SK-N-MC (cell line): ENCODE measurements around the gene NCKAP5.

Experiments
- DNase-seq: peaks from one replicate; pipeline ENCODE4 v3.0.0-alpha.2; 2011; ENCODE audit warnings: low read depth, low spot score
- H3K27ac ChIP-seq: fragments of 200-600 bp; sonication (generic); 2 replicates; pipeline ENCODE4 v1.5.1; 2016; ENCODE audit warnings: mixed run types
- H3K36me3 ChIP-seq: fragments of 200-600 bp; sonication (generic); 2 replicates; pipeline ENCODE4 v1.6.1; 2017; ENCODE audit warnings: antibody characterized with exemption, low read length, mixed read lengths; ENCODE audit not compliant: insufficient read depth
- H3K4me3 ChIP-seq: fragments of 200-600 bp; sonication (generic); 2 replicates; pipeline ENCODE4 v1.5.1; 2016
- H3K9ac ChIP-seq: fragments of 200-600 bp; sonication (generic); 2 replicates; pipeline ENCODE4 v1.8.0; 2017; ENCODE audit warnings: mixed run types, mixed read lengths; ENCODE audit not compliant: insufficient read length
- H3K9me3 ChIP-seq: fragments of 200-600 bp; sonication (generic); 2 replicates; pipeline ENCODE4 v1.6.1; 2017; ENCODE audit warnings: low read depth, mild to moderate bottlenecking, antibody characterized with exemption, low read length, moderate library complexity, mixed read lengths
- EZH2 ChIP-seq: fragments of 200-600 bp; sonication (generic); IDR thresholded peaks from one replicate; pipeline ENCODE4 v1.6.1; 2017; ENCODE audit warnings: antibody characterized with exemption
- FOXP2 ChIP-seq: optimal IDR thresholded peaks from 2 replicates; pipeline ENCODE3; 2011; ENCODE audit warnings: mild to moderate bottlenecking, moderate library complexity; ENCODE audit not compliant: insufficient read depth; ENCODE audit errors: extremely low read length, control extremely low read depth
- POLR2AphosphoS5 ChIP-seq: IDR thresholded peaks from 2 replicates; pipeline ENCODE4 v1.6.1; 2012; ENCODE audit warnings: mild to moderate bottlenecking, low read depth, low read length, borderline replicate concordance

NCKAP5 gene

DNA sequence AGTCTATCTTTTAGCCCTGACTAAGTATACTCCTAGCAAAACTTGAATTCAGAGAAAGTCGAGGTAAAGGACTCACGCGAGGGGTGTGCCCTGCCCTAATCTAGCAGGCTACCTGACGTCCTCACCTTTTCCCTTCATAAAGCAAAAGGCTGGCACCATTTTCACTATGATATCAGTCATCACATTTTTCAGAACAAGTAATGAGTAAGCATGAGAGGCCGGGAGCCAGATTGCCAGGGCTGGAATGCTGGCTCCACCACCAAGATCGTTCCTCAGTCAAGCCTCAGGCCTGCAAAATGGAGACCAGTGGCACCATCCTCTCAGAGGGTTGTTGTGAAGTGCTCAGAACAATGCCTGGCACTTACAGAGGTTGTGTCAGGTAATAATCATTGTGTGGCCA lies 18.7 kb upstream of the NCKAP5 start:
- Histone ChIP-seq H3K36me3 (no peaks in the 10 kb centered on the region), H3K9ac (no peak overlapping the region), H3K27ac (no peak overlapping the region), H3K9me3 (no peaks in the 10 kb centered on the region), H3K4me3 (no peak overlapping the region)
- DNase-seq = no peak
- TF ChIP-seq POLR2AphosphoS5 (no peak), FOXP2 (no peak), EZH2 (no peak)

- Histone ChIP-seq H3K4me3 (no peak overlapping the region), H3K9ac (no peak overlapping the region), H3K27ac (no peak overlapping the region), H3K9me3 (no peaks in the 10 kb centered on the region), H3K36me3 (no peaks in the 10 kb centered on the region)
- TF ChIP-seq FOXP2 = no peak
- TF ChIP-seq EZH2 = no peak
- no peak for TF ChIP-seq POLR2AphosphoS5
- no peak for DNase-seq
Observed at GRCh38 chr2:133581010-133581760, 12.9 kb upstream of the NCKAP5 start.

- no peaks in the 10 kb centered on the region for H3K36me3 ChIP-seq
- H3K9me3 ChIP-seq = no peaks in the 10 kb centered on the region
- H3K9ac ChIP-seq = no peak overlapping the region
- no peak for DNase-seq
- no peak overlapping the region for H3K4me3 ChIP-seq
- no peak for TF ChIP-seq POLR2AphosphoS5
- no peak for TF ChIP-seq FOXP2
- TF ChIP-seq EZH2 = no peak
- no peak overlapping the region for H3K27ac ChIP-seq
Observed at GRCh38 chr2:133579274-133579673, 11.0 kb upstream of the NCKAP5 start.

GRCh38 chr2:133576714-133577113 lies 8.5 kb upstream of the NCKAP5 start:
- Histone ChIP-seq H3K27ac (no peak overlapping the region), H3K9ac (no peak overlapping the region), H3K36me3 (no peaks in the 10 kb centered on the region), H3K4me3 (no peak overlapping the region), H3K9me3 (no peaks in the 10 kb centered on the region)
- TF ChIP-seq EZH2 = no peak
- TF ChIP-seq FOXP2 = no peak
- no peak for TF ChIP-seq POLR2AphosphoS5
- no peak for DNase-seq

GRCh38 chr2:133574620-133575019 lies 6.4 kb upstream of the NCKAP5 start:
- no peak overlapping the region for H3K9ac ChIP-seq
- DNase-seq = no peak
- H3K9me3 ChIP-seq = no peaks in the 10 kb centered on the region
- TF ChIP-seq FOXP2 (no peak), EZH2 (no peak), POLR2AphosphoS5 (no peak)
- no peaks in the 10 kb centered on the region for H3K36me3 ChIP-seq
- H3K27ac ChIP-seq = no peak overlapping the region
- no peak overlapping the region for H3K4me3 ChIP-seq

GRCh38 chr2:133574186-133574585 lies 5.9 kb upstream of the NCKAP5 start:
- no peak for TF ChIP-seq FOXP2
- TF ChIP-seq POLR2AphosphoS5 = no peak
- no peak for TF ChIP-seq EZH2
- no peak overlapping the region for H3K4me3 ChIP-seq
- H3K9me3 ChIP-seq = no peaks in the 10 kb centered on the region
- H3K36me3 ChIP-seq = no peaks in the 10 kb centered on the region
- H3K9ac ChIP-seq = no peak overlapping the region
- DNase-seq = no peak
- H3K27ac ChIP-seq = no peak overlapping the region

DNA sequence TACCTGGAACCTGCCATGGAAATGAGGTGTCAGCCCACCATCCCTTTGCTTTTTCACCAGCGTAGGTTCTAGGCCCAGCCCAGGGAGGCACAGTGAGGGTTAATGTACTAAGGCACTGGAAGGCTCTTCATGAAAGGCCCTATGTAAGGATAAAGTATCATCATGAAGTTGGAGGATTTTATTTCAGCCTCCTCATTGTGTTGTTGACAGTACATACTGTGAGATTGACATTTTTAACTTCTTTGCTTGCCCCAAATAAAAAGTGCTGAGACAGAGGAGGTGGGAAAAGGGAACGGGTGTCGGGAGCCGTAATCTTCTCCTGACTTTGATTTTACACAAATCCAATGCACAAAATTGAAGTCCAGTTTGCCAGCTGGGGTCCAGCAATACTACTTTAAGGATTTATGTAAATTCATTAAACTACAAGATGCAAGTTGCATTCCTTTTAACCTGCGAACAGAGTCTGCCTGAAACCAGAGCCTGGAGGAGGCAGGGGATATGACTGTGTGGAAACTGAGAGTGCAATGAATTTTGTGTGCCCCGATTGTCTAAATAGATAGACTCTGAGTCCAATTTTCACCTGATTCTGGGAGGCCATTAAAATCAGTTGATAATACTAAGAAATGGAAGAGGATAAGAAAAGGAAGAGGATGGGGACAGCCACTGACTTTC lies 5.4 kb upstream of the NCKAP5 start:
- Histone ChIP-seq H3K27ac (no peak overlapping the region), H3K9ac (no peak overlapping the region), H3K9me3 (no peaks in the 10 kb centered on the region), H3K36me3 (no peaks in the 10 kb centered on the region), H3K4me3 (no peak overlapping the region)
- no peak for DNase-seq
- TF ChIP-seq POLR2AphosphoS5 = no peak
- no peak for TF ChIP-seq EZH2
- TF ChIP-seq FOXP2 = no peak

GRCh38 chr2:133571249-133571648 lies 3.0 kb upstream of the NCKAP5 start:
- Histone ChIP-seq H3K36me3 (no peaks in the 10 kb centered on the region), H3K9ac (no peak overlapping the region), H3K9me3 (no peaks in the 10 kb centered on the region), H3K4me3 (no peak overlapping the region), H3K27ac (no peak overlapping the region)
- no peak for TF ChIP-seq FOXP2
- no peak for TF ChIP-seq POLR2AphosphoS5
- no peak for TF ChIP-seq EZH2
- DNase-seq = no peak

DNA sequence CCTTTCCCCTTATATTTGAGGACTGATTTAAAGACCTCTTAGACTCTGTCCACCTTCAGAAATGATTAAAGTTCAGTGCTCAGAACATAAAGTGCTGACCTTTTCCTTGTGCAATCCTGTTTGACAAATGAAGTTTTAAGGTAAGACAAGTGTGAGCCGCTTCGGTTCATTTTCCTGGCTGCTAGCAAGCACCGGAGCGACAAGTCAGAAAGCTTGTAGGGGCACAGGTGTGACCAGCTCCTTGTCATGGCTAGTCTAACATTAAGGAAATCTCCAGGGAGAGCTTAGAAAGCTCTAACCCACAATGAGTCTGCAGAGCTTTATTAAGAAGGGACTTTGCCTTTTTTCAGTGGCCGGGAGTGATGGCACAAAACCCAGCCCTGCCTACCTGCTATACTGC lies 2.3 kb upstream of the NCKAP5 start:
- no peak for TF ChIP-seq FOXP2
- no peak for TF ChIP-seq POLR2AphosphoS5
- no peak for TF ChIP-seq EZH2
- no peak overlapping the region for H3K27ac ChIP-seq
- H3K36me3 ChIP-seq = no peaks in the 10 kb centered on the region
- no peak overlapping the region for H3K4me3 ChIP-seq
- no peak overlapping the region for H3K9ac ChIP-seq
- DNase-seq = no peak
- H3K9me3 ChIP-seq = no peaks in the 10 kb centered on the region
